ENCODE data around the gene EPC1. TPM values are rescaled to one million over a fixed set of nuclear protein-coding genes. Genes with fewer than 3 reads are reported as not detected.
A peak's percentile ranks its signal among the peaks of the same experiment; 100 is the strongest.
"Not testable (repeated sequence)": the region's sequence is repeated elsewhere in the genome, so short reads cannot be mapped to it uniquely, and the experiment has no call there.

EPC1 gene
- total and polyA plus RNA-seq, 2 donors: 35.2 to 38.7 TPM

DNA sequence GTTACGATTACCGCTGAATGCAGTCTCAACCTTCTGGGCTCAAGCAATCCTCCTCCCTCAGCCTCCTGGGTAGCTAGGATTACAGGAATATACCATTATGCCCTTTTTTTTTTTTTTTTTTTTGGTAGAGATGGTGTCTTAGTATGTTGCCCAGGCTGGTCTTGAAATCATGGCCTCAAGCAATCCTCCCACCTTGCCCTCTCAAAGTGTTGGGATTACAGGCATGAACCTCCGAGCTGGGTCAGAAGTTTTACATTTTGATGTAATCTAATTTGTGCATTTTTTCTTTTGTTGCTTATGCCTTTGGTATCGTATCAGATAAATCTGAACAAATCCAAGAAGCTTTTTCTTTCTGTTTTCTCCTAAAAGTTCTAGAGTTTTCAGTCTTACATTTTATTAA lies 87.4 kb downstream of the EPC1 start:
- no peak overlapping the region for H3K27ac ChIP-seq (ENCODE audit: low read depth in 1 of 2, low read length in 1 of 2)
- no peaks in the 10 kb centered on the region for H3K27me3 ChIP-seq (ENCODE audit: control insufficient read depth in 2 of 2, insufficient read depth in 1 of 2, low read length in 1 of 2)
- DNase-seq (ENCODE audit: low read depth in 6 of 9, low spot score in 9 of 9): no peak
- no peaks in the 10 kb centered on the region for H3K4me1 ChIP-seq (ENCODE audit: control insufficient read depth in 2 of 2, insufficient read depth in 2 of 2, low read length in 2 of 2)
- 98% methylated on average over 4 of the region's 4 CpGs for WGBS
- no peak overlapping the region for H3K4me3 ChIP-seq (ENCODE audit: low read length in 2 of 2)
- H3K36me3 ChIP-seq (ENCODE audit: control insufficient read depth in 2 of 2, insufficient read depth in 2 of 2, low read length in 1 of 2): no peaks in the 10 kb centered on the region
- no peaks in the 10 kb centered on the region for H3K9me3 ChIP-seq (ENCODE audit: control insufficient read depth in 2 of 2, insufficient read depth in 1 of 2, low read length in 1 of 2)

DNA sequence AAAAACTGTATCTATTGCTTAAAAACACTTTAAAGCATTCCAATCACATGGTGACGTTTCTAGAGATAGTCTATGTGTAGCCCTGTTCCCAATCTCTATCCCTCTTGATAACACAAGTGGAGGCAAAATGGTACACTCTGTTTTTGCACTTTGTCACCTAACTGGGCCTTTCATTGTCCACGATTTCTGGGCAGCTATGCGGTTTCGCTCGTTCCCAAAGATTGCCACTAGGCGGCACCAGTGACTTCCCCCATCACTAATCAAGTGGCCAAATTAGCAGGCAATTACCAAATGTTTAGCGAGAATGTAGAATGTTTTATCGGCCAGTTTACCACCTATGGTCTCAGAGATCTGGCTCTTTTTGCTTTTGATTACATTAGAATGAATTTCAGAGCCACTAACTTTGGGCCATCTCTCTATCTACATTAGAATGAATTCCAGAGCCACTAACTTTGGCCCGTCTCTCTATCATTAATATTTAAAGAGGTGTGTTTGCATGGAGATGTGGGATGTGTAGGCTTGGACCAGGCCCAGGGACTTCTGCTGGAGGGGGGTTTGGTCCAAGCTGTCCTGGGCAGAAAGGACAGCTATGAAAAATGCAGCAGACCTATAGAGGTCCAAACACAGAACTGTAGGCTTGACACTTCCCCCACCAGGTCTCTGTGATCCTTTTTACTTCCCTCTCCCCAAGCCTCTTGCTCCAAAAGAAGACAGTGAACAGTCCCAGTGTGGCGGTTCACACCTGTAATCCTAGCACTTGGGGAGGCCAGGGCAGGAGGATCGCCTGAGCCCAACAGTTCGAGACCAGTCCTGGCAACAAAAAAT lies 90.1 kb downstream of the EPC1 start:
- 41% methylated on average over 12 of the region's 12 CpGs for WGBS
- DNase-seq (ENCODE audit: low read depth in 6 of 9, low spot score in 9 of 9): peak; percentile 13 to 75 (median 47)

DNA sequence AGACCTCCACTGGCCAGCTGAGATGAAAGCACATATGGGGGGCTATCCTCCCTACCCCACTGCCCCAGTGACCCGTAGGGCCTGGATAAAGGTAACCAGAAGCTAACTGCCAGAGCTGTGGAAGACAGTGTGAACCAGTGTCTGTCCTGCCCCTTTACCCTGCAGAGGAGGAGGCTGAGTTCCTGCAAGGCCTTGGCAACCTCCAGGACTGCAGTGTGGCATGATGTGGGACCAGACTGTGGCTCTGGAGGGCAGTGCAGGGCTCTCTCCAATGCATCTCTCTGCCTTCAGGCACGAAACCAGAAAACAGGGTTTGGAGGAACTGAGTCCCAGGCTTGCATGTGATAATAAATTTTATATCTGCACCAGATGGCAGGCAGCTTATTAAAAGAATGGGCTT lies 93.1 kb downstream of the EPC1 start:
- 97% methylated on average over 2 of the region's 2 CpGs for WGBS

More for the DNA sequence above, 90.1 kb downstream of the EPC1 start:
- Histone ChIP-seq H3K36me3 (ENCODE audit: control insufficient read depth in 2 of 2, insufficient read depth in 2 of 2, low read length in 1 of 2) (no peaks in the 10 kb centered on the region), H3K9me3 (ENCODE audit: control insufficient read depth in 2 of 2, insufficient read depth in 1 of 2, low read length in 1 of 2) (no peaks in the 10 kb centered on the region), H3K27ac (ENCODE audit: low read depth in 1 of 2, low read length in 1 of 2) (no peak overlapping the region), H3K4me3 (ENCODE audit: low read length in 2 of 2) (no peak overlapping the region), H3K27me3 (ENCODE audit: control insufficient read depth in 2 of 2, insufficient read depth in 1 of 2, low read length in 1 of 2) (no peaks in the 10 kb centered on the region), H3K4me1 (ENCODE audit: control insufficient read depth in 2 of 2, insufficient read depth in 2 of 2, low read length in 2 of 2) (no peaks in the 10 kb centered on the region)

DNA sequence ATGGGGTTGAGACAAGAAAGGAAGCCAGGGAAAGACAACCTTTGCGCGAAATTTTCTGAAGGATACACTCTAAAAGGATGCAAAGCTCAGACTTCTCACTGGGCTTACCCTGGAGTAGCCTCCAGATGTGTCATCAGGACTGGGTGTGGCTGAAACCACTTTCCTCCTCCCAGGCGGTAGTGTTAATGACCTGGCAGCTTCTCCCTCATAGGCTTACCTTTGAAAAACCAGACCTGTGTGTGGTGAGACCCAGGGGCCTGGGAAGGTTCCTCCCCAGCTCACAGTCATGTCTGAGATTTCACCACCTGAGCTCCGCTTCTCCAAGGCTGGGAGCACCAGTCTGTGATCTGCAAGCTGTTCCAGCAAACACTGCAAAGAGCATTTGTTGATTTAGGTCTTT lies 93.7 kb downstream of the EPC1 start:
- Histone ChIP-seq H3K4me3 (ENCODE audit: low read length in 2 of 2) (no peak overlapping the region), H3K27me3 (ENCODE audit: control insufficient read depth in 2 of 2, insufficient read depth in 1 of 2, low read length in 1 of 2) (no peaks in the 10 kb centered on the region), H3K4me1 (ENCODE audit: control insufficient read depth in 2 of 2, insufficient read depth in 2 of 2, low read length in 2 of 2) (peaks cover 0 to 2% of the 10 kb centered on the region in 2 donors), H3K36me3 (ENCODE audit: control insufficient read depth in 2 of 2, insufficient read depth in 2 of 2, low read length in 1 of 2) (no peaks in the 10 kb centered on the region), H3K9me3 (ENCODE audit: control insufficient read depth in 2 of 2, insufficient read depth in 1 of 2, low read length in 1 of 2) (no peaks in the 10 kb centered on the region), H3K27ac (ENCODE audit: low read depth in 1 of 2, low read length in 1 of 2) (no peak overlapping the region)
- WGBS: 94% methylated on average over 4 of the region's 4 CpGs
- no peak for DNase-seq (ENCODE audit: low read depth in 6 of 9, low spot score in 9 of 9)

More for the DNA sequence above, 93.1 kb downstream of the EPC1 start:
- Histone ChIP-seq H3K4me3 (ENCODE audit: low read length in 2 of 2) (no peak overlapping the region), H3K27ac (ENCODE audit: low read depth in 1 of 2, low read length in 1 of 2) (no peak overlapping the region), H3K4me1 (ENCODE audit: control insufficient read depth in 2 of 2, insufficient read depth in 2 of 2, low read length in 2 of 2) (peaks cover 0 to 2% of the 10 kb centered on the region in 2 donors), H3K9me3 (ENCODE audit: control insufficient read depth in 2 of 2, insufficient read depth in 1 of 2, low read length in 1 of 2) (no peaks in the 10 kb centered on the region), H3K36me3 (ENCODE audit: control insufficient read depth in 2 of 2, insufficient read depth in 2 of 2, low read length in 1 of 2) (no peaks in the 10 kb centered on the region), H3K27me3 (ENCODE audit: control insufficient read depth in 2 of 2, insufficient read depth in 1 of 2, low read length in 1 of 2) (no peaks in the 10 kb centered on the region)
- no peak for DNase-seq (ENCODE audit: low read depth in 6 of 9, low spot score in 9 of 9)

DNA sequence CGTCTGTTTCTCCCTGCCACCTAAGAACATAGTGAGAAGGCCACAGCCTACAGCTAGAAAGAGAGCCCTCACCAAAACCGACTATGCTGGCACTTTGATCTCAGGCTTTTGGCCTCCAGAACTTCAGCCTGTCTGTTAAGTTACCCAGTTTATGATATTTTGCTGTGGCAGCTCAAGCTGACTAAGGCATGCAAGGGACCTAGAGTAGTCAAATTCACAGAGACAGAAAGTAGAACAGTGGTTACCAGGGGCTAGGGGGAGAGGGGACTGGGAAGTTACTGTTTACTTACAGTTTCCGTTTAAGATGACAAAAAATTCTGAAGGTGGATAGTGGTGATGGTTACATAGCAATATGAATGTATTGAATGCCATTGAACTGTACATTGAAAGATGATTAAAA lies 96.5 kb downstream of the EPC1 start:
- not testable (repeated sequence) for H3K27ac ChIP-seq (ENCODE audit: low read depth in 1 of 2, low read length in 1 of 2); H3K27me3 ChIP-seq (ENCODE audit: control insufficient read depth in 2 of 2, insufficient read depth in 1 of 2, low read length in 1 of 2); H3K4me1 ChIP-seq (ENCODE audit: control insufficient read depth in 2 of 2, insufficient read depth in 2 of 2, low read length in 2 of 2); H3K9me3 ChIP-seq (ENCODE audit: control insufficient read depth in 2 of 2, insufficient read depth in 1 of 2, low read length in 1 of 2); H3K4me3 ChIP-seq (ENCODE audit: low read length in 2 of 2); H3K36me3 ChIP-seq (ENCODE audit: control insufficient read depth in 2 of 2, insufficient read depth in 2 of 2, low read length in 1 of 2)
- 54% methylated on average over 3 of the region's 3 CpGs for WGBS
- peak in 1 of 9 donors; percentile 37 for DNase-seq (ENCODE audit: low read depth in 6 of 9, low spot score in 9 of 9)

DNA sequence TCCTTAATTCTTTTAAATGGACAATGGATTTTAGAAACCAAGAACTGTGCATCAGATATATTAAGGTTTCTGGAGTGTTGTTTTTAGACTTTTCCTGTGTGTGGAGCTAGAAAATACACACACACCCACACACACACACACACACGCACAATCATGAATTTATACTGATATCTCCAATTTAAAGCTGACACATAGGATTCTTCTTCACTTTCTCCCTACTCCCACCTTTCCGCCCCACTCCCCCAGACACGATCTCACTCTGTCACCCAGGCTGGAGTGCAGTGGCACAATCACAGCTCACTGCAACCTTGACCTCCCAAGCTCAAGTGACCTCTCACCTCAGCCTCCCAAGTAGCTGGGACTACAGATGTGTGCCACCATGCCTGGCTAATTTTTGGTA lies 100.3 kb downstream of the EPC1 start:
- WGBS: 97% methylated on average over 3 of the region's 3 CpGs
- Histone ChIP-seq H3K9me3 (ENCODE audit: control insufficient read depth in 2 of 2, insufficient read depth in 1 of 2, low read length in 1 of 2) (no peaks in the 10 kb centered on the region), H3K27ac (ENCODE audit: low read depth in 1 of 2, low read length in 1 of 2) (no peak overlapping the region), H3K27me3 (ENCODE audit: control insufficient read depth in 2 of 2, insufficient read depth in 1 of 2, low read length in 1 of 2) (no peaks in the 10 kb centered on the region), H3K4me3 (ENCODE audit: low read length in 2 of 2) (no peak overlapping the region), H3K36me3 (ENCODE audit: control insufficient read depth in 2 of 2, insufficient read depth in 2 of 2, low read length in 1 of 2) (no peaks in the 10 kb centered on the region), H3K4me1 (ENCODE audit: control insufficient read depth in 2 of 2, insufficient read depth in 2 of 2, low read length in 2 of 2) (peaks cover 0 to 2% of the 10 kb centered on the region in 2 donors)
- no peak for DNase-seq (ENCODE audit: low read depth in 6 of 9, low spot score in 9 of 9)

DNA sequence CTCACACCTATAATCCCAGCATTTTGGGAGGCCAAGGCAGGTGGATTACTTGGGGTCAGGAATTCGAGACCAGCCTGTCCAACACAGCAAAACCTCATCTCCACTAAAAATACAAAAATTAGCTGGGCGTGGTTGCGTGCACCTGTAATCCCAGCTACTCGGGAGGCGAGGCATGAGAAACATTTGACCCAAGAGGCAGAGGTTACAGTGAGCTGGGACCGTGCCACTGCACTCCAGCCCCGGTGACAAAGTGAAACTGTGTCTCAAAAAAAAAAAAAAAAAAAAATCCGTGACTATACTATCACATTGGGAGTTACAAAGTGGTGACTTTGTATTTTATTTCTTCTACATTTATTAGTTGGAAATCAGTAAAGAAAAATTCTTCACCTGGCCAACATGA lies 101.2 kb downstream of the EPC1 start:
- no peak for DNase-seq (ENCODE audit: low read depth in 6 of 9, low spot score in 9 of 9)
- no peaks in the 10 kb centered on the region for H3K4me1 ChIP-seq (ENCODE audit: control insufficient read depth in 2 of 2, insufficient read depth in 2 of 2, low read length in 2 of 2)
- no peaks in the 10 kb centered on the region for H3K36me3 ChIP-seq (ENCODE audit: control insufficient read depth in 2 of 2, insufficient read depth in 2 of 2, low read length in 1 of 2)
- H3K27ac ChIP-seq (ENCODE audit: low read depth in 1 of 2, low read length in 1 of 2): no peak overlapping the region
- 95% methylated on average over 8 of the region's 8 CpGs for WGBS
- H3K27me3 ChIP-seq (ENCODE audit: control insufficient read depth in 2 of 2, insufficient read depth in 1 of 2, low read length in 1 of 2): no peaks in the 10 kb centered on the region
- no peak overlapping the region for H3K4me3 ChIP-seq (ENCODE audit: low read length in 2 of 2)
- no peaks in the 10 kb centered on the region for H3K9me3 ChIP-seq (ENCODE audit: control insufficient read depth in 2 of 2, insufficient read depth in 1 of 2, low read length in 1 of 2)

DNA sequence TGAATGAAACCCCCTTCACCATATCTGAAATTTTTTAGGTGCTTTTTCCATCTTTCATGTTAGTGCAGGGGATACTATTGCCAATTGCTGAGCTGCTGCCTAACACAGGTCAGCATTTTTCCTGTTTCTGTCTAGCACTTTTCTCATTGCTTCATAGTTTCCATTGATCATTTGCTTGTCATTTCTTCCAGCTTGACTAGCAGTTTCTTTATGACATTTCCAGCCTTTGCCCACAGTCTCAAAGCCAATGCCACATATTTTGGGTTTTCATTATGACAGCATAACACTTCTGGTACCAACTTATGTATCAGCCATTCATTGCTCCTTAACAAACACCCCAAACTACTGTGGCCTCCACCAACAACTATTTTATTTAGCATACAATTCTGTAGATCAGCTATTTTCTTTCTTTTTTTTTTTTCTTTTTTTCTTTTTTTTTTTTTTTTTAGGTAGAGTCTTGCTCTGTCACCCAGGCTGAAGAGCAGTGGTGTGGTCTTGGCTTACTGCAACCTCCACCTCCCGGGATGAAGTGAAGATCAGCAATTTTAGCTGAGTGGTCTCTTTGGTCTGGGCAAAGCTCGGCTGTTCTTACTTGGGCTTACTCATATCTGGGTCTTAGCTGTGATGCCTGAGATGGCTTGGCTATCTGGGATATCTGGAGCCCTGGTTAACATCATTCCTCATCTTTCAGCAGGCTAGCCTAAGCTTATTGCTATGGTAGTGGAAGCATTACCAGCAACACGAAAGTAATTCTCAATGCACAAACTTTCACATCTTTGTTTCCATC lies 102.3 kb downstream of the EPC1 start:
- Histone ChIP-seq H3K36me3 (ENCODE audit: control insufficient read depth in 2 of 2, insufficient read depth in 2 of 2, low read length in 1 of 2) (no peaks in the 10 kb centered on the region), H3K4me3 (ENCODE audit: low read length in 2 of 2) (no peak overlapping the region)
- 97% methylated on average over 3 of the region's 3 CpGs for WGBS

DNA sequence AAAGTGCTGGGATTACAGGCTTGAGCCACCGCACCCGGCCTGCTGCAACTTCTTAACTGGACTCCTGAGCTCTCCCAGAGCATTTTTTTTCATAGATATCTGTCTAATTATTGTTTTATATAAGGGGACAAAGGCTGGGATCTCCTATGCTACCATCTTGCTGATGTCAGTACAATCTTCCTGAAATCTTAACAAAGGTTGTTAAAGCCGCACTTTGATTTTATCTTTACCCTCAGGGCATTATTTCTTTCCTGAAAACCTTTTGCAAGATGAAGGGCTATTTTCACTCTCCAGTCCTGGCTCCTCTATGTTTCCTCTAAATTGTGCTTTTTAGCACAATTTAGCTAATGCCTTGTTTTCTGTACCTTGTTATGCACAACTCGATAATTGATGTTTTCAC lies 102.9 kb downstream of the EPC1 start:
- H3K27ac ChIP-seq (ENCODE audit: low read depth in 1 of 2, low read length in 1 of 2): no peak overlapping the region
- 98% methylated on average over 4 of the region's 4 CpGs for WGBS
- H3K36me3 ChIP-seq (ENCODE audit: control insufficient read depth in 2 of 2, insufficient read depth in 2 of 2, low read length in 1 of 2): no peaks in the 10 kb centered on the region
- H3K4me3 ChIP-seq (ENCODE audit: low read length in 2 of 2): no peak overlapping the region
- no peaks in the 10 kb centered on the region for H3K9me3 ChIP-seq (ENCODE audit: control insufficient read depth in 2 of 2, insufficient read depth in 1 of 2, low read length in 1 of 2)
- no peaks in the 10 kb centered on the region for H3K27me3 ChIP-seq (ENCODE audit: control insufficient read depth in 2 of 2, insufficient read depth in 1 of 2, low read length in 1 of 2)
- no peak for DNase-seq (ENCODE audit: low read depth in 6 of 9, low spot score in 9 of 9)
- H3K4me1 ChIP-seq (ENCODE audit: control insufficient read depth in 2 of 2, insufficient read depth in 2 of 2, low read length in 2 of 2): no peaks in the 10 kb centered on the region

More for the DNA sequence above, 102.3 kb downstream of the EPC1 start:
- no peaks in the 10 kb centered on the region for H3K9me3 ChIP-seq (ENCODE audit: control insufficient read depth in 2 of 2, insufficient read depth in 1 of 2, low read length in 1 of 2)
- H3K4me1 ChIP-seq (ENCODE audit: control insufficient read depth in 2 of 2, insufficient read depth in 2 of 2, low read length in 2 of 2): no peaks in the 10 kb centered on the region
- H3K27ac ChIP-seq (ENCODE audit: low read depth in 1 of 2, low read length in 1 of 2): no peak overlapping the region
- no peak for DNase-seq (ENCODE audit: low read depth in 6 of 9, low spot score in 9 of 9)
- H3K27me3 ChIP-seq (ENCODE audit: control insufficient read depth in 2 of 2, insufficient read depth in 1 of 2, low read length in 1 of 2): no peaks in the 10 kb centered on the region
